ENCODE data around the gene MIGA2. TPM values are rescaled to one million over a fixed set of nuclear protein-coding genes. Genes with fewer than 3 reads are reported as not detected.

The MIGA2 gene
- total and polyA plus RNA-seq, 2 donors (not counting 1 experiment from before 2014, with no cell fraction given), result 62.1 to 78.1 TPM

GRCh38 chr9:129094387-129095169, 58.2 kb downstream of the MIGA2 start:
- Histone ChIP-seq H3K9me3 (ENCODE audit: control extremely low read depth in 1 of 3, control insufficient read depth in 2 of 3, insufficient read depth in 1 of 3, low read length in 2 of 3) (no peaks in the 10 kb centered on the region), H3K27me3 (replicated peaks in 1 of 4; ENCODE audit: control extremely low read depth in 1 of 4, control insufficient read depth in 3 of 4, insufficient read depth in 4 of 4, low read length in 3 of 4) (no peaks in the 10 kb centered on the region), H3K4me1 (ENCODE audit: control insufficient read depth in 2 of 2, insufficient read depth in 2 of 2, low read length in 2 of 2) (no peaks in the 10 kb centered on the region), H3K79me2 (ENCODE audit: control insufficient read depth, insufficient read depth, low read length) (no peaks in the 10 kb centered on the region), H2AFZ (ENCODE audit: insufficient read depth, low read depth, low read length, poor library complexity, severe bottlenecking) (no peak overlapping the region), H3K27ac (ENCODE audit: low read length in 2 of 2) (no peak overlapping the region), H3K36me3 (replicated peaks in 1 of 2; ENCODE audit: control extremely low read depth in 1 of 2, control insufficient read depth in 1 of 2, extremely low read depth in 1 of 2, insufficient read depth in 2 of 2, low read length in 1 of 2) (peaks cover 0 to 6% of the 10 kb centered on the region in 2 experiments), H4K20me1 (ENCODE audit: control insufficient read depth, insufficient read depth, low read length, poor library complexity, severe bottlenecking) (no peaks in the 10 kb centered on the region), H3K4me3 (ENCODE audit: control extremely low read depth in 1 of 5, extremely low read depth in 1 of 5, insufficient read depth in 1 of 5, low read depth in 2 of 5, low read length in 4 of 5) (no peak overlapping the region), H3K4me2 (replicated peaks; ENCODE audit: low read depth, low read length, poor library complexity, severe bottlenecking) (no peak overlapping the region), H3K9ac (ENCODE audit: low read length) (no peak overlapping the region)
- no peak for ATAC-seq (ENCODE audit: low read depth)
- 97% methylated on average over 11 of the region's 13 CpGs for WGBS (ENCODE audit: insufficient coverage)
- no peak for DNase-seq
- H3K9me3 Mint-ChIP-seq (ENCODE audit: insufficient read depth), result no peaks in the 10 kb centered on the region
- intact Hi-C loops (cut with micrococcal nuclease), result no loop called here
- no peaks in the 10 kb centered on the region for H3K27me3 Mint-ChIP-seq
- H3K4me3 Mint-ChIP-seq, result no peak overlapping the region
- no peaks in the 10 kb centered on the region for H3K4me1 Mint-ChIP-seq
- H3K27ac Mint-ChIP-seq, result no peak overlapping the region
- TF ChIP-seq EZH2 (IDR thresholded peaks at IDR 0.05; ENCODE audit: borderline replicate concordance, insufficient read depth, low read depth, low read length, poor library complexity, severe bottlenecking), result no peak
- TF ChIP-seq, protein P1, sequence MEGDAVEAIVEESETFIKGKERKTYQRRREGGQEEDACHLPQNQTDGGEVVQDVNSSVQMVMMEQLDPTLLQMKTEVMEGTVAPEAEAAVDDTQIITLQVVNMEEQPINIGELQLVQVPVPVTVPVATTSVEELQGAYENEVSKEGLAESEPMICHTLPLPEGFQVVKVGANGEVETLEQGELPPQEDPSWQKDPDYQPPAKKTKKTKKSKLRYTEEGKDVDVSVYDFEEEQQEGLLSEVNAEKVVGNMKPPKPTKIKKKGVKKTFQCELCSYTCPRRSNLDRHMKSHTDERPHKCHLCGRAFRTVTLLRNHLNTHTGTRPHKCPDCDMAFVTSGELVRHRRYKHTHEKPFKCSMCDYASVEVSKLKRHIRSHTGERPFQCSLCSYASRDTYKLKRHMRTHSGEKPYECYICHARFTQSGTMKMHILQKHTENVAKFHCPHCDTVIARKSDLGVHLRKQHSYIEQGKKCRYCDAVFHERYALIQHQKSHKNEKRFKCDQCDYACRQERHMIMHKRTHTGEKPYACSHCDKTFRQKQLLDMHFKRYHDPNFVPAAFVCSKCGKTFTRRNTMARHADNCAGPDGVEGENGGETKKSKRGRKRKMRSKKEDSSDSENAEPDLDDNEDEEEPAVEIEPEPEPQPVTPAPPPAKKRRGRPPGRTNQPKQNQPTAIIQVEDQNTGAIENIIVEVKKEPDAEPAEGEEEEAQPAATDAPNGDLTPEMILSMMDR (IDR thresholded peaks at IDR 0.05), result no peak
- ChIA-PET POLR2A (no interaction called here), CTCF (interaction anchor here (0.7 kb wide), 1 partner anchor 88 kb away, joined by 3 read pairs; no protein-coding TSS in a partner anchor)

GRCh38 chr9:129095170-129095667, 58.8 kb downstream of the MIGA2 start:
- POLR2A ChIA-PET, result no interaction called here
- Histone ChIP-seq H3K79me2 (ENCODE audit: control insufficient read depth, insufficient read depth, low read length) (no peaks in the 10 kb centered on the region), H4K20me1 (ENCODE audit: control insufficient read depth, insufficient read depth, low read length, poor library complexity, severe bottlenecking) (no peaks in the 10 kb centered on the region), H3K27ac (ENCODE audit: low read length in 2 of 2) (no peak overlapping the region), H2AFZ (ENCODE audit: insufficient read depth, low read depth, low read length, poor library complexity, severe bottlenecking) (no peak overlapping the region), H3K27me3 (replicated peaks in 1 of 4; ENCODE audit: control extremely low read depth in 1 of 4, control insufficient read depth in 3 of 4, insufficient read depth in 4 of 4, low read length in 3 of 4) (no peaks in the 10 kb centered on the region), H3K4me3 (ENCODE audit: control extremely low read depth in 1 of 5, extremely low read depth in 1 of 5, insufficient read depth in 1 of 5, low read depth in 2 of 5, low read length in 4 of 5) (no peak overlapping the region), H3K36me3 (replicated peaks in 1 of 2; ENCODE audit: control extremely low read depth in 1 of 2, control insufficient read depth in 1 of 2, extremely low read depth in 1 of 2, insufficient read depth in 2 of 2, low read length in 1 of 2) (no peaks in the 10 kb centered on the region), H3K9ac (ENCODE audit: low read length) (no peak overlapping the region), H3K4me2 (replicated peaks; ENCODE audit: low read depth, low read length, poor library complexity, severe bottlenecking) (no peak overlapping the region), H3K4me1 (ENCODE audit: control insufficient read depth in 2 of 2, insufficient read depth in 2 of 2, low read length in 2 of 2) (no peaks in the 10 kb centered on the region), H3K9me3 (ENCODE audit: control extremely low read depth in 1 of 3, control insufficient read depth in 2 of 3, insufficient read depth in 1 of 3, low read length in 2 of 3) (no peaks in the 10 kb centered on the region)
- ATAC-seq (ENCODE audit: low read depth), result no peak
- no peak for TF ChIP-seq EZH2 (IDR thresholded peaks at IDR 0.05; ENCODE audit: borderline replicate concordance, insufficient read depth, low read depth, low read length, poor library complexity, severe bottlenecking)
- TF ChIP-seq, protein P1 (IDR thresholded peaks at IDR 0.05), result no peak
- Mint-ChIP-seq H3K4me1 (no peaks in the 10 kb centered on the region), H3K4me3 (no peak overlapping the region), H3K27ac (no peak overlapping the region), H3K27me3 (no peaks in the 10 kb centered on the region), H3K9me3 (ENCODE audit: insufficient read depth) (no peaks in the 10 kb centered on the region)
- no peak for DNase-seq
- 98% methylated on average over 21 of the region's 21 CpGs for WGBS (ENCODE audit: insufficient coverage)
- intact Hi-C loops (cut with micrococcal nuclease), result no loop called here
- CTCF ChIA-PET, result no interaction called here

All from B cell (primary cell).